DMS 273 treated with DMSO at 0.1 percent for 48 hours (cell line): ENCODE measurements around the gene DCDC2B.
"Not testable (repeated sequence)": the region's sequence is repeated elsewhere in the genome, so short reads cannot be mapped to it uniquely, and the experiment has no call there.

ENCODE experiments used
- DNase-seq: peaks from one replicate; lab custom pipeline; 2025; lab: John Stamatoyannopoulos, UW

Gene DCDC2B

GRCh38 chr1:32256473-32257226, 47.8 kb downstream of the DCDC2B start:
- no peak for DNase-seq

DNA sequence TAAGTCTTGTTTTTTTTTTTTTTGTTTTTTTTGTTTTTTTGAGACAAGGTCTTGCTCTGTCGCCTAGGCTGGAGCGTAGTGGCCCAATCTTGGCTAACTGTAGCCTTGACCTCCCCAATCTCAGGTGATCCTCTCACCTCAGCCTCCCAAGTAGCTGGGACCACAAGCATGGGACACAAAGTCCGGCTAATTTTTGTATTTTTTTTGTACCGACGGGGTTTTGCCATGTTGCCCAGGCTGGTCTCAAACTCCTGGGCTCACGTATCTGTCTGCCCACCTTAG, 48.3 kb downstream of the DCDC2B start:
- no peak for DNase-seq

DNA sequence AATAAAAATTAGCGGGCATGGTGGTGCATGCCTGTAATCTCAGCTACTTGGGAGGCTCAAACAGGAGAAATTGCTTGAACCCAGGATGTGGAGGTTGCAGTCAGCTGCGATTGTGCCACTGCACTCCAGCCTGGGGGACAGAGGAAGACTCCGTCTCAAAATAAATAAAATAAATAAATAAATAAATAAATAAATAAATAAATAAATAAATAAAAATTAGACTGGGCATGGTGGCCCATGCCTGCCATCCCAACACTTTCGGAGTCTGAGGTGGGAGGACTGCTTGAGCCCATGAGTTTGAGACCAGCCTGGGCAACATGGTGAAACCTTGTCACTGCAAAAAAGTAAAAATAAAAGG, 54.3 kb downstream of the DCDC2B start:
- DNase-seq = not testable (repeated sequence)

DNA sequence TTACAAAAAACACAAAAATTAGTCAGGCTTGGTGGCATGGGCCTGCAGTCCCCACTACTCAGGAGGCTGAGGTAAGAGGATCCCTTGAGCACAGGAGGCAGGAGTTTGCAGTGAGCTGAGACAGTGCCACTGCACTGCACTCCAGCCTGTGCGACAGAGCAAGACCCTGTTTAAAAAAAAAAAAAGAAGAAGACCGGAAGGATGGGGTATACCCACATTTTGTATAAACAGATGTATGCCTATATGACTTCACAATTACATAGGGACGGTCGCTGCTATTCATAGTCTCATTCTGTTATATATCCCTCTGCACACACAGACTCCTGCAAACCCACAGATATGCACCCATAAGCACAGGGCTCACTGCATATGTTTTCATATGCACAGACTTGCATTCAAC, 54.9 kb downstream of the DCDC2B start:
- no peak for DNase-seq
